SK-N-SH treated with all-trans-retinoic acid at 6 μM for 48 hours (cell line): ENCODE measurements around the gene AIP.
A peak's percentile ranks its signal among the peaks of the same experiment; 100 is the strongest.

Experiments used
- ATAC-seq: fragments of 200-7000 bp; cut with Tn5 transposase; 3 replicates; pipeline ENCODE4 v1.9.1; 2020; ENCODE audit warnings: mild to moderate bottlenecking, moderate library complexity
- ARNTL ChIP-seq: fragments of 450-650 bp; formaldehyde crosslinking; IDR thresholded peaks from 2 replicates; pipeline ENCODE4 v1.5.0; 2020; ENCODE audit warnings: low read depth, mild to moderate bottlenecking, moderate library complexity, borderline replicate concordance
- BACH2 ChIP-seq: fragments of 250-450 bp; sonication (Bioruptor Pico); IDR thresholded peaks from 2 replicates; pipeline ENCODE4 v1.9.0; 2021; ENCODE audit warnings: mild to moderate bottlenecking, borderline replicate concordance
- CSDC2 ChIP-seq: fragments of 250-450 bp; sonication (Bioruptor Pico); IDR thresholded peaks from 2 replicates; pipeline ENCODE4 v1.5.0; 2020; ENCODE audit warnings: mild to moderate bottlenecking, moderate library complexity
- GLIS3 ChIP-seq: fragments of 250-450 bp; sonication (Bioruptor Pico); IDR thresholded peaks from 2 replicates; pipeline ENCODE4 v1.5.0; 2020; ENCODE audit warnings: mild to moderate bottlenecking, moderate library complexity
- ISL1 ChIP-seq: fragments of 250-450 bp; sonication (Bioruptor Pico); IDR thresholded peaks from 2 replicates; pipeline ENCODE4 v2.1.2; 2022; ENCODE audit warnings: mild to moderate bottlenecking, moderate library complexity
- OSR1 ChIP-seq: fragments of 250-450 bp; sonication (Bioruptor Pico); IDR thresholded peaks from 2 replicates; pipeline ENCODE4 v1.8.0; 2022; ENCODE audit warnings: moderate library complexity, mild to moderate bottlenecking, inconsistent platforms
- PPARA ChIP-seq: fragments of 250-450 bp; sonication (Bioruptor Pico); IDR thresholded peaks from 2 replicates; pipeline ENCODE4 v1.5.0; 2020; ENCODE audit warnings: mild to moderate bottlenecking, borderline replicate concordance
- RARB ChIP-seq: fragments of 250-450 bp; sonication (Bioruptor Pico); IDR thresholded peaks from 2 replicates; pipeline ENCODE4 v1.8.0; 2021; ENCODE audit warnings: mild to moderate bottlenecking, moderate library complexity
- SNAI2 ChIP-seq: fragments of 250-450 bp; sonication (Bioruptor Pico); IDR thresholded peaks from 2 replicates; pipeline ENCODE4 v1.5.0; 2020; ENCODE audit warnings: mild to moderate bottlenecking, moderate library complexity
- TCF4 ChIP-seq: fragments of 250-450 bp; sonication (Bioruptor Pico); IDR thresholded peaks from 2 replicates; pipeline ENCODE4 v1.8.0; 2021; ENCODE audit warnings: mild to moderate bottlenecking, moderate library complexity, borderline replicate concordance
- TOX ChIP-seq: fragments of 250-450 bp; sonication (Bioruptor Pico); IDR thresholded peaks from 2 replicates; pipeline ENCODE4 v1.8.0; 2021; ENCODE audit warnings: mild to moderate bottlenecking, moderate library complexity, borderline replicate concordance
- ZC3H10 ChIP-seq: fragments of 250-450 bp; sonication (Bioruptor Pico); IDR thresholded peaks from 2 replicates; pipeline ENCODE4 v1.5.1; 2021; ENCODE audit warnings: mild to moderate bottlenecking, moderate library complexity
- ZFP3 ChIP-seq: fragments of 250-450 bp; sonication (Bioruptor Pico); IDR thresholded peaks from 2 replicates; pipeline ENCODE4 v1.5.0; 2020; ENCODE audit warnings: mild to moderate bottlenecking, moderate library complexity
- ZFP30 ChIP-seq: fragments of 450-650 bp; formaldehyde crosslinking; IDR thresholded peaks from 2 replicates; pipeline ENCODE4 v1.5.0; 2022; ENCODE audit warnings: mild to moderate bottlenecking, moderate library complexity
- ZNF565 ChIP-seq: fragments of 450-650 bp; formaldehyde crosslinking; conservative IDR thresholded peaks from 2 replicates; pipeline ENCODE4 v1.5.0; 2020; ENCODE audit warnings: low read depth, mild to moderate bottlenecking, moderate library complexity
- ZNF70 ChIP-seq: fragments of 450-650 bp; formaldehyde crosslinking; IDR thresholded peaks from 2 replicates; pipeline ENCODE4 v1.5.0; 2020; ENCODE audit warnings: mild to moderate bottlenecking, moderate library complexity
- ZNF8 ChIP-seq: fragments of 450-650 bp; formaldehyde crosslinking; IDR thresholded peaks from 2 replicates; pipeline ENCODE4 v1.5.0; 2020; ENCODE audit warnings: mild to moderate bottlenecking, moderate library complexity
- TF ChIP-seq, protein P1 (sequence below): fragments of 250-450 bp; sonication (Bioruptor Pico); IDR thresholded peaks from 2 replicates; pipeline ENCODE4 v1.5.0; 2020; ENCODE audit warnings: mild to moderate bottlenecking, moderate library complexity
- TF ChIP-seq, protein P2 (sequence below): fragments of 250-450 bp; sonication (Bioruptor Pico); IDR thresholded peaks from 2 replicates; pipeline ENCODE4 v1.8.0; 2020; ENCODE audit warnings: mild to moderate bottlenecking, moderate library complexity, borderline replicate concordance
- TF ChIP-seq, protein P3 (sequence below): fragments of 250-450 bp; sonication (Bioruptor Pico); IDR thresholded peaks from 2 replicates; pipeline ENCODE4 v1.5.1; 2020; ENCODE audit warnings: low read depth, mild to moderate bottlenecking, moderate library complexity

Gene AIP

DNA sequence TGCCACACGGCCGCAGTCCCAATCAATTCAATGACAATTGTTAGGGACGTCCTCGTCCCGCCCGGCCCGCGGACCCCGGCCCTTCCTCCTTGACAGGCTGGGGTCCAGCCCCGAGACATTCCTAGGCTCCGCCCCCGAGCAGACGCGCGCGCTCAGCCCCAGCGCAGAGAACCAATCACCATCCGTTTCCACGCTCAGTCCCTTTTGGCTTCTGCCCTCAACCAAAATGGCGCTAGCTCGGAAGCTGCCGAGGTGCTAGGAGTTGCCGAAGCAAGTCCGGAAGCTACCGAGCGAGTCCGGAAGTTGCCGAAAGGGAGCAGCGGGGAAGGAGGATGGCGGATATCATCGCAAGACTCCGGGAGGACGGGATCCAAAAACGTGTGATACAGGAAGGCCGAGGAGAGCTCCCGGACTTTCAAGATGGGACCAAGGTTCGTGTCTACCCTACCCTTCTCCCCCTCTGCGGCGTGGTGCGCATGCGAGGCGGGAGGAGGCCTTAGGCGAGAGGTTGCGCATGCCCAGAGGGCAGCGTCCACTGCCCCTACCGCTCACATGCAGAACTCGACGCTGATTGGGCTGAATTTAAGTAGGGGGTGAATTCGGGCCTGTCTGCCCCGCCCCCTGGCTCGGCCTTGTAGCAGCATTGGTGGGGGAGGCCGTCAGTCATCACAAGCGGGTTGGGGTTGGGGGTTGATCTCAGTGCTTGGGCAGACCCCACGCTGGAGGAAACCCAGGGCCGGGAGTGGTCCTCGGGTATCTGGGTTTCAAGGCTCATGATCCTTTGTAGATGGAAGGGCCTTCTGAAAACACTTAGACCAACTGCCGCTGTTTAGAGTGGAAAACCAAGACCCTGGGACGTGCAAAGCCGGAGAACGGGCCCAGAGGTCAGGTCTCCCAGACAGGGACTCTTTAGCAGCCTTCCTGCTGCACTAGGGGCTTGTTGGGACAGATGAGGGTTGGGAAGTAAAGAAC is at the start of gene AIP:
Gene AIP (plus strand): TSS at position 200 of the 972 bp plus-strand sequence. CDS start 133 bp downstream, at position 333.
- peak; percentile 99 for ATAC-seq
- TF ChIP-seq, protein P1, sequence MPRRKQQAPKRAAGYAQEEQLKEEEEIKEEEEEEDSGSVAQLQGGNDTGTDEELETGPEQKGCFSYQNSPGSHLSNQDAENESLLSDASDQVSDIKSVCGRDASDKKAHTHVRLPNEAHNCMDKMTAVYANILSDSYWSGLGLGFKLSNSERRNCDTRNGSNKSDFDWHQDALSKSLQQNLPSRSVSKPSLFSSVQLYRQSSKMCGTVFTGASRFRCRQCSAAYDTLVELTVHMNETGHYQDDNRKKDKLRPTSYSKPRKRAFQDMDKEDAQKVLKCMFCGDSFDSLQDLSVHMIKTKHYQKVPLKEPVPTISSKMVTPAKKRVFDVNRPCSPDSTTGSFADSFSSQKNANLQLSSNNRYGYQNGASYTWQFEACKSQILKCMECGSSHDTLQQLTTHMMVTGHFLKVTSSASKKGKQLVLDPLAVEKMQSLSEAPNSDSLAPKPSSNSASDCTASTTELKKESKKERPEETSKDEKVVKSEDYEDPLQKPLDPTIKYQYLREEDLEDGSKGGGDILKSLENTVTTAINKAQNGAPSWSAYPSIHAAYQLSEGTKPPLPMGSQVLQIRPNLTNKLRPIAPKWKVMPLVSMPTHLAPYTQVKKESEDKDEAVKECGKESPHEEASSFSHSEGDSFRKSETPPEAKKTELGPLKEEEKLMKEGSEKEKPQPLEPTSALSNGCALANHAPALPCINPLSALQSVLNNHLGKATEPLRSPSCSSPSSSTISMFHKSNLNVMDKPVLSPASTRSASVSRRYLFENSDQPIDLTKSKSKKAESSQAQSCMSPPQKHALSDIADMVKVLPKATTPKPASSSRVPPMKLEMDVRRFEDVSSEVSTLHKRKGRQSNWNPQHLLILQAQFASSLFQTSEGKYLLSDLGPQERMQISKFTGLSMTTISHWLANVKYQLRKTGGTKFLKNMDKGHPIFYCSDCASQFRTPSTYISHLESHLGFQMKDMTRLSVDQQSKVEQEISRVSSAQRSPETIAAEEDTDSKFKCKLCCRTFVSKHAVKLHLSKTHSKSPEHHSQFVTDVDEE (CRISPR knock-in tag) = 0 out of 2 replicates have a peak, but pooled peaks have one; percentile 19
- no peak for TF ChIP-seq TOX
- TF ChIP-seq, all 23 proteins: peak for 1

DNA sequence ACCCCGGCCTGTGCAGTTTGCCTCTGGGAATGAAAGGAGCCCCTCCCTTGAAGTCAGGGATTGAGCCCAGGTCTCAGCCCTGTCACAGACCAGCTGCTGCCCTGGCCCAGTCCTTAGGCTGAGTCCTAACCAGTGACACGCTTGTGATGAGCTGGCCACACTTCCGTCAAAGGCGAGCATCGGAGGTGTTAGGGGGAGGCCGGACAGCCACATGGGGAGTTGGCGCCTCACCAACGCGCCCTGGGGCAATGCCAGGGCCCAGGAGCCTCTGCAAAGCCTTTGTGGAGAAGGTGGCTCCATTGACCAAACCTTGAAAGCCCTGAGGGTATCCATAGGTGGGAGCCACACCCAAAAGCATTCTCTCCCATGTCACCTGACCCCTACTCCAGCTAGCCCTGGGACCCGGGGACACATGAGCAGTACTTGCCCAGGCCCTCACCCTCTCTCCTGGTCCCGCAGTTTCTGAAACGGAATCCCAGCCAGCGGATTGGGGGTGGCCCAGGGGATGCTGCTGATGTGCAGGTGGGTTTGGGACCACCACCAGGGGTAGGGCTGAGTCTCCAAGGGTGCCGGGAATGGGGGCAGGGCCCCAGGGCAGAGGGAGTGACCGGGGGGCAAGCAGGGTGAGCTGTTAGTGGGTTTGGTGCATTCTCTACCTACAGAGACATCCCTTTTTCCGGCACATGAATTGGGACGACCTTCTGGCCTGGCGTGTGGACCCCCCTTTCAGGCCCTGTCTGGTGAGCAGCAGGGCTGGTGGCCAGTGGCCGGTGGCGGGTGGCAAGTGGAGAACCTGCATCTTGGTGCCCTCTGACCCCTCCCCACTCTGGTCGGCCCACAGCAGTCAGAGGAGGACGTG is 49.1 kb upstream of the AIP start:
- no peak for TF ChIP-seq ZC3H10 (CRISPR knock-in tag)
- no peak for TF ChIP-seq ARNTL
- no peak for ATAC-seq

DNA sequence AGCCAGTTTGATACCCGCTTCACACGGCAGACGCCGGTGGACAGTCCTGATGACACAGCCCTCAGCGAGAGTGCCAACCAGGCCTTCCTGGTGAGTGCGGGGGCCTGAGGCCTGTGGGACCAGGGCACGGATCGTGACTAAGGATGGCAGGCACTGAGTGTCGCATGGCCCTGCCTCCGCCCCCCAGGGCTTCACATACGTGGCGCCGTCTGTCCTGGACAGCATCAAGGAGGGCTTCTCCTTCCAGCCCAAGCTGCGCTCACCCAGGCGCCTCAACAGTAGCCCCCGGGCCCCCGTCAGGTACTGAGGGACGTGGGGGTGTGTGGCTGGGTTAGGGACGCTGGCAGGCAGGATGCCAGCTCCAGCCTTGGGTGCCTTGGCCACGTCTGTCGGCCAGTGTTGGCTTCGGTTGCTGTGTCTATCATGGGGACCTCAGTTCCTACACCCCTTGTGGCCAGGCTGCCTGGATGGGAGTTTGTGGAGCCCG is 48.4 kb upstream of the AIP start:
- no peak for TF ChIP-seq SNAI2 (CRISPR knock-in tag)
- TF ChIP-seq ARNTL = no peak
- TF ChIP-seq OSR1 = no peak
- TF ChIP-seq, protein P2, sequence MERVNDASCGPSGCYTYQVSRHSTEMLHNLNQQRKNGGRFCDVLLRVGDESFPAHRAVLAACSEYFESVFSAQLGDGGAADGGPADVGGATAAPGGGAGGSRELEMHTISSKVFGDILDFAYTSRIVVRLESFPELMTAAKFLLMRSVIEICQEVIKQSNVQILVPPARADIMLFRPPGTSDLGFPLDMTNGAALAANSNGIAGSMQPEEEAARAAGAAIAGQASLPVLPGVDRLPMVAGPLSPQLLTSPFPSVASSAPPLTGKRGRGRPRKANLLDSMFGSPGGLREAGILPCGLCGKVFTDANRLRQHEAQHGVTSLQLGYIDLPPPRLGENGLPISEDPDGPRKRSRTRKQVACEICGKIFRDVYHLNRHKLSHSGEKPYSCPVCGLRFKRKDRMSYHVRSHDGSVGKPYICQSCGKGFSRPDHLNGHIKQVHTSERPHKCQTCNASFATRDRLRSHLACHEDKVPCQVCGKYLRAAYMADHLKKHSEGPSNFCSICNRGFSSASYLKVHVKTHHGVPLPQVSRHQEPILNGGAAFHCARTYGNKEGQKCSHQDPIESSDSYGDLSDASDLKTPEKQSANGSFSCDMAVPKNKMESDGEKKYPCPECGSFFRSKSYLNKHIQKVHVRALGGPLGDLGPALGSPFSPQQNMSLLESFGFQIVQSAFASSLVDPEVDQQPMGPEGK = no peak
- TF ChIP-seq, protein P1 (CRISPR knock-in tag) = no peak
- TF ChIP-seq ZNF8 (CRISPR knock-in tag) = no peak
- TF ChIP-seq RARB (CRISPR knock-in tag) = no peak
- TF ChIP-seq, protein P3, sequence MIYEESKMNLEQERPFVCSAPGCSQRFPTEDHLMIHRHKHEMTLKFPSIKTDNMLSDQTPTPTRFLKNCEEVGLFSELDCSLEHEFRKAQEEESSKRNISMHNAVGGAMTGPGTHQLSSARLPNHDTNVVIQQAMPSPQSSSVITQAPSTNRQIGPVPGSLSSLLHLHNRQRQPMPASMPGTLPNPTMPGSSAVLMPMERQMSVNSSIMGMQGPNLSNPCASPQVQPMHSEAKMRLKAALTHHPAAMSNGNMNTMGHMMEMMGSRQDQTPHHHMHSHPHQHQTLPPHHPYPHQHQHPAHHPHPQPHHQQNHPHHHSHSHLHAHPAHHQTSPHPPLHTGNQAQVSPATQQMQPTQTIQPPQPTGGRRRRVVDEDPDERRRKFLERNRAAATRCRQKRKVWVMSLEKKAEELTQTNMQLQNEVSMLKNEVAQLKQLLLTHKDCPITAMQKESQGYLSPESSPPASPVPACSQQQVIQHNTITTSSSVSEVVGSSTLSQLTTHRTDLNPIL (CRISPR knock-in tag) = no peak
- TF ChIP-seq TCF4 (CRISPR knock-in tag) = no peak
- TF ChIP-seq GLIS3 (CRISPR knock-in tag) = no peak
- TF ChIP-seq TOX = no peak
- TF ChIP-seq ISL1 = no peak
- TF ChIP-seq ZFP30 (CRISPR knock-in tag) = no peak
- TF ChIP-seq ZNF565 (CRISPR knock-in tag) = no peak
- TF ChIP-seq CSDC2 = no peak
- no peak for TF ChIP-seq ZFP3
- no peak for TF ChIP-seq PPARA
- TF ChIP-seq BACH2 (CRISPR knock-in tag) = no peak
- no peak for TF ChIP-seq ZNF70
- ATAC-seq = no peak
